HG03558 (cell line): ENCODE measurements around the gene PTPRO.
A peak's percentile ranks its signal among the peaks of the same experiment; 100 is the strongest.

Experiments
- ATAC-seq: cut with Tn5 transposase; IDR thresholded peaks from one replicate; pipeline ENCODE4 v1.9.1; 2021; ENCODE audit warnings: moderate number of reproducible peaks; ENCODE audit not compliant: unreplicated experiment; ENCODE audit errors: extremely low read depth

Gene PTPRO

DNA sequence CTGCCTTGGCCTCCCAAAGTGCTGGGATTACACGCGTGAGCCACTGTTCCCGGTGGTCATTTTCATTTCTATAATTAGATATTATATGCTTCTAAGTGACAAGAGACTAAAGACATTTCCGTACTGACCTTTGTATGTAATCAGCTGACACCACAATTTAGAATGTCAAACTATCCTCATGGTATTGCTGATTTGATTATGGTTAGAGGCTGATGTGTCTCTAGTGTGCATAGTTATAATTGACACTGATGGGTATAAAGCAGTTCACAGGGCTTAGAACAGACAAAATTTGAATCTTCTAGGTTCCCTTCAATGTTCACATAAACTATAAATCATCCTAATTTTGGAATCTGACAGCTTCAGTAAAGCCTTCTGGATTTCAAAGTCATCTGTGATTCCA lies 192.7 kb downstream of the PTPRO start:
- no peak for ATAC-seq

DNA sequence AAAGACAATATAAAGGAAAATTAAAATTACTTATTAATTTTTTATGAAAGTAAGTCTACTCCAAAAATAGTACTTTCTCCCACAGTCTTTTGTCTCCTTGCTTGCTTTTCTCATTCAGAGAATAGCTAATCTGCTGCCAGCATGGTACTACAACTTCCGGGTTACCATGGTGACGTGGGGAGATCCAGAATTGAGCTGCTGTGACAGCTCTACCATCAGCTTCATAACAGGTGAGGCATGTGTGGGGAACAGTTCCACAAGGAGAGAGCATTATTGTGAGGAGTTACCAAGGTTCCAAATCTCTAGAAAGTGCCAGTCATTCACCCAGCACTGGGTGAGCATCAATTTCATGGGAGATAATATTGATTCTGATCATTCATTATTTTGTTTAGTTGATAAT lies 197.8 kb downstream of the PTPRO start:
- no peak for ATAC-seq

DNA sequence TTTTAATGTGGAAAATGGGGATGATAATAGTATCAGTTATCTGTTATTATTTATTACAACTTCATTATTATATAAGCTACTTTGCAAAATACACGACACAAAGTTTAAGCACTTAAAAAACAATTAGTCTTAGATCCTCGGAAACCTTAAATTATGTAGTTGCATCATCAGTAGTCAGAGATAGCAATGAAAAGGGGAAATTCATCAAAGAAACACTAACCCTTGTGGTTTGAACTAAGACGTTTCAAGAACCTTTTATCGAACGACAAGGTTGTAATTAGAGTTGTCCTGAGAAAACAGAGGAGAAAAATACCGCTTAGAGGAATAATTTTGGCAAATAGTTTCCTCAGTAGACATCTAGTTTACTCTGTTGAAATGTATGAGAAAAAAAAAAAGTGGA lies 198.5 kb downstream of the PTPRO start:
- ATAC-seq, result no peak

DNA sequence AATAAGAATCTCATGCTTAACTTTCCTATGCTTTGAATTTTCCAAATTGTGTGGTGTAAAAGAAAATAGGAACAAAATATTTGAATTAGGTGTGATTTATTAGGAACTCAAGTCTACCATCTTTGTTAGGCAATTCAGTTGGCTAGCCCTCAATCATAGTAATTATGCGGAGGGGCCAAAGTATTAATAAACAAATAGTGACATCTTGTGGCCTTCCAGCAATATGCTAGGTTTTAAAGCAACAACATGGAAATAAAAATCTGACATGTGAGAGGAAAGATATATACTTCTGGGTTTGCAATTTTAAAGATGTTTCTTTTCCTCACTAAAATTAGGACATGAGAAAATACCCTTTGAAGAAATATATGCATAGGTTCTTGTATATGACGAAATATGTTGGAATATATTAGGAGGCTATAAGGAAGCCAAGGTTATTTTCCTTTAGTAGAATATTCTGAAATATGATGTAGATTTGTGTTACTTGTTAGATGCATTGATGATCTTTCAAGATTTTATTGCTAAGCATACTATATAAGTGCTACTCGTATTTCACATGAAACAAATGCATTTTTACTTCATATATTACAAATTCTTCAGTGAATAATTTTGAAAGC lies 200.4 kb downstream of the PTPRO start:
- ATAC-seq, result no peak

DNA sequence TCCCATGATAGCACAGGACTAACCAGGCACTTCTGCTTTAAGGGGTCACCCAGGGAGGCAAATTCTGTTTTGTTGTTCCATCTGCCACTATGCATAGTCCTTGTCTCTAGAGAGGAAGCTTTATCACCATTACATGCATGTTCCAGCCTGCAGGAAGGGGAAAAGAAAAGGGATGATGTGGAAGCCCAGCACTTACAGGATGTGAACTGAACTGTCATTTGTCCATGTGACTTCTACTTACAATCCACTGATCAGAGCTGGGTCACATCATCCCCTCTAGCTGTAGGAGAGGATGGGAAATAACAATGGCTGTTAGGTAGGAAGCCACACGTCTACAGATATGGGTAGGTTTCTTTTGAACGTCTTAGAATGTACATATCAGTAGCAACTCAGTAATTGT lies 203.1 kb downstream of the PTPRO start:
- no peak for ATAC-seq

DNA sequence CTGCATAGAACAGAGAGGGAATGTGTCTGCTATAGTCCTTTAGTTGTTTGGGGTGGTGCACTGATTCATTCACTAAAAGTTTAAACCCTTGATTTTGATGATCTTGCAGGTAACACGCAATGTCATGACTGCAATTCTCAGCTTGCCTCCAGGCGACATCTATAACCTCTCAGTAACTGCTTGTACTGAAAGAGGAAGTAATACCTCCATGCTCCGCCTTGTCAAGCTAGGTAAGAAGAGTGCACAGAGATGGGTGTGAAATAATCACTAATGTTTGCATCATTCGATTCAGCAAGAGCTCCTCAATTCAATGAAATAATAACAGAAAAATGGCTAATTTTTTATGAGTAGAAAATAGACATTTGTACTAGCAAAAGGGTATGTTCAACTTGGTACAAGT lies 203.7 kb downstream of the PTPRO start:
- peak; percentile 99 for ATAC-seq

DNA sequence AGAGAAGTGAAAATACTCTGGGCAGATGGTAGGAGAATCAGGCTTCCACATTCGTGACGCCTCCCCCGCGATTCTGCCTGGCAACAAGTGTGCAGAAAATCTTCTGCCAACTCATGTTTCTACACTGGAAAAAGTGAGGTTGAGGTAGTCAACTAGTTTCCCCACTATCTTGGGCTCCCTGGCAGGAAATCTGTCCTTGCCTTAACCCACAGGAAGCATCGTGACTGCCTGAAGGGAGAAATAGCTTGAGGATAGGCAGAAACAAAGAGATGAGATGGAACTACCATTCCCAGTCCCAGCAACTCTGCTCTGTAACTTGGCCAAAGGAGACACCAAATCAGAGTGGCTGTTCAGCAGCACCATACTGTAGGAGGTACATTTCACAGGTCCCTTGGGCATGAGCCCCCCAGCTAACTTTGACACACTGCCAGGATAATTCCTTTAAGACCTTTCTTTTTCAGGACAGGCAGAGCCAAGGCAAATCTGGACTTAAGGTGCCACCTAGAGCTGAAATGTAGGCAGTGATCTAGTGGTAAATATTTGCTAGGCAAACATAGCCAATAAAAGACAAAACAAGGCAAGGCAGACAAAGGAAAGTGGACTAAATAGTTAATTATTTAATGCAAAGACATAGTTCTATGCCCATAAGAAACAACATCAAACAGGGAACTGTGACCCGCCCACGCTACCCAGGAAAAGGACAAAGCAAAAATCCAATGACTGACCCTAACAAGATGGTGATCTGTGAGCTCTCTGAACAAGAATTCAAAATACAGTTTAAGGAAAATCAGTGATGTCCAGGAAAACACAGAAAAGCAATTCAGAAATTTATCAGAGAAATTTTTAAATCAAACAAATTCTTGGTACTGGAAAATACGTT lies 205.1 kb downstream of the PTPRO start:
- no peak for ATAC-seq

DNA sequence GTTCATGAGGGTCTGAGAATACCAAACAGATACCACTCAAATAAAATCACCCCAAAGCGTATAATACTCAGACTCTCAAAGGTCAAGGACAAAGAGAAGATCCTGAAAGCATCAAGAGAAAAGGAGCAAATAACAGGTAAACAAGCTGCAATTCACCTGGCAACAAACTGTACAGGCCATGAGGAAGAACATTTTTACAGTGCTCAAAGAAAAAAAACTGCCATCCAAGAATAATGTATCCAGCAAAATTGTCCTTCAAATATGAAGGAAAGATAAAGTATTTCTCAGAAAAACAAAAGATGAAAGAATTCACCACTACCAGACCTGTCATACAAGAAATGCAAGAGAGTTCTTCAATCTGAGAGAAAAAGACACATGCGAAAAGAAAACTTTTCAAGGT lies 206.4 kb downstream of the PTPRO start:
- ATAC-seq, result no peak

DNA sequence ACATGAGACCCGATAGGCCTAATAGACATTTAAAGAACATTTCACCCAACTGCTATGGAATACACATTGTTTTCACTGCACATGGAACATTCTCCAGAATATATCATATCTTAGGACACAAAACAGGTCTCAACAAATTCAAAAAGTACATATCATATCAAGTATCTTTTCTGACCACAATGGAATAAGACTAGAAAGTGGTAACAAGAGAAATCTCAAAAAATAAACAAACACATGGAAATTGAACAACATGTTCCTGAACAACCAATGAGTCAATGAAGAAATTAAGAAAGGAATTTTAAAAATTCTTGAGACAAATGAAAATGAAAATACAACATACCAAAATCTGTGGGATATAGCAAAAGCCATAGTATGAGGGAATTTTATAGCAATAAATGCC lies 208.1 kb downstream of the PTPRO start:
- ATAC-seq, result no peak

DNA sequence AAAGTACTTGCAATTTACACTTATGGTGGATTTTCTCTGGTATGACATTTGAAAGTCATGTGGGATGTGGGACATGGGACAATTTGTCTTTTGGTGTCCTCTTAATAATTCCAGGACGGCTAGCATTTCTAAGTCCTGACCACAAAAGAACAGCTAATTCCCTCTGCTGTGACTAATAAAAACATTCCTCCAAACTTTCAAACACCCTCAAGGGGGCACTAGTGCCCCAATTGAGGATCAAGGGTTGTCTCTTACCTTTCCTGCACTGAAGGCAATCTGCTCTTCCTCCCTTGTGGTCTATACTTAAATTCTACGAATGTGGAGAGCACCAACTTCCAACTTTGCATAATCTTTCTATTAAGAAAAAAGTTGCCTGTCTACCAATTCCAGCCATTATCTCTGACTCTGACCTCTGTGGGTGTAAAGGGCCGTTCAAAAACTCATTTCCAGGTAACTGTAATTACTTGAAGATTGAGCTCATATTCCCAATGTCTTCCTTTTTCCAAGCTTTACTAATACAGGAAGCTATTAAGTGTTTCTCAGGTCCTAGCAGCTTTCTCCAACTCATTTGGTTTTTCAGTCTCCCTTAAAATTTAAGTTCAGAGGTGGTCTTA lies 210.2 kb downstream of the PTPRO start:
- peak; percentile 72 for ATAC-seq

DNA sequence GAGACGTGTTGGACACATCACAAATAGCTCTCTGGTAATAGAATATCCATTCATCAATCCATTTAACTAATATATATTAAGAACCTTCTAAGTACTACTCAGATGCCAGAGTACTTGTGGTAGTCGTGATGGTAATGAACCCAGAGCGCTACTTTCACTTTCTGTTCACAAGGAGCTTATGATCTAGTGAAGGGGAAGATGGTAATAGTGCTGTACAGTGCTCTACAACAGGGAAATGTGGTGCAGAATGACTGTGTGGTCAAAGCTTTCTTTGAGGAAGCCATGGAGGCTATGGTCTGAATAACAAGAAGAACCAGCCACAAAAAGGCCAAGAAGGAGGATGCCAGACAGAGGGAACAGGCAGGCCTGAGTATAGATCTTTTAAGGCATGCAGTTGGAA lies 212.0 kb downstream of the PTPRO start:
- ATAC-seq, result peak; percentile 61

DNA sequence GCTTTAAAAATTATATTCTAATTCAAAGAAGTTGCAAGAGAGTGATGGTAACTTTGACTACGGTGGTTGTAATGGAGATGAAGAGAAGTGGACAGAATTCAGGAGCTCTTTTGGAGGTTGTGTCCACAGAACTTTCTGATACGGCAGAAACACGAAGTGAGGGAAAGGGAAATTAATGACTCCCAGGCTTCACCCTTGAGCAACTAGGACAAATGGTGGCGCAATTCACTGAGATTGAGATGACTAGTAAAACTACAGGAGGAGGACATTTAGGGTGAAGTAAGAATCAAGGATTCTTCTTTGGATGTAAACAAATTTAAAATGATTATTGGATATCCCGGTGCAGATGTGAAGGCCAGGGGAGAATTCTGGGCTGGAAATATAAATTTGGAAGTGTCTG lies 212.6 kb downstream of the PTPRO start:
- no peak for ATAC-seq

DNA sequence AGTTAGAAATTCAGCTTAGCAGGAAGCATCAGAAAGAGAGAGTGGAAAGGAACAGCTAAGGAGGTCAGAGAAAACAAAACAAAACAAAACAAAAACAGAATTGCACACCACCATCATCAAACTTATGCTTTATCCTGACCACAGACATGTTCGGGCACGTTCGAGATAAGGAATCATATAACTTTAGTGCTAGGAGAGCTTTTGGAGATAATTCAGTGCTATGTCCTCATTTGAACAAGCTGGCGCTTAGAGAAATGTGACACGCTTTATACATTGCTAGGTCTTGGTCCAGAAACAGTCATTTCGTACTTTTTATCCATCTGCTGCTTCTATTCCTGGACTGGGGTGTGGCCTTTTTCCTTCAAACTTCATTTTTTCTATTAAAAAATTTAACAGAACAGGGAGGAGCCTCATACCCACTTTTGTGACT lies 213.1 kb downstream of the PTPRO start:
- no peak for ATAC-seq

DNA sequence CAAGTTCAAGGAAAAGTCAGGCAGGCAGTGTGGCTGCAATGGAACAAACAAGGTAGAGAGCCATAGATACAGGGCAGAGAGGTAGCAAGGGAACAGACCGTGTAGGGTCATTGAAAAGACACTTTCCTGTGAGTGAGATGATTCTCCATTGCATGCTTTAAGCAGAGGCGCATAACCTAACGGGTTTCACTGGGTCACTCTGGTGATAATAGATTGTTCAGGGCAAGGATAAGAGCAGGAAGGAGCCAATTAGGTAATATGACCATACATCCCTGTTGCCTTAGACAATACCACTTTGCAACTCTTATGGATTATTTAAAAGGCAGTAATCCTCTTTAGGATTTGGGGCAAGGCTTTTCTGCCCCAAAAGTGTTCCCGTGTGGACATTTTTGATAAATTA lies 214.1 kb downstream of the PTPRO start:
- no peak for ATAC-seq

DNA sequence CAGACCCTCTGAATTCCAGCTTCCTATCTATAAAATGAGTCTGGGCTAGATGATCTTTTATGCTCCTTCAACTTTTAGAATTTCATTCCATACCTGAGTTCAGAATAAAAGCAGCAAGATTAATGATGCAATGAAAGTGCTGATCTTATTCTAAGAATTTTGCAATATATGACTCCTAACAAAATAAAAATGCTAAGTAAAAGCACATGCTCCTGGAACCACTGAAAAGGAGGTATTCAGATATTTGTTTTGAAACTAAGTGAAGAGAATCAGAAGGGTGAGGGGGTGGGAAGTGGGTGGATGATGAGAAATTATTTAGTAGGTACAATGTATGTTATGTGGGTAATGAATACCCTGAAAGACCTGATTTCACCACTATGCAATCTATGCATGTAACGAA lies 216.6 kb downstream of the PTPRO start:
- ATAC-seq, result no peak

DNA sequence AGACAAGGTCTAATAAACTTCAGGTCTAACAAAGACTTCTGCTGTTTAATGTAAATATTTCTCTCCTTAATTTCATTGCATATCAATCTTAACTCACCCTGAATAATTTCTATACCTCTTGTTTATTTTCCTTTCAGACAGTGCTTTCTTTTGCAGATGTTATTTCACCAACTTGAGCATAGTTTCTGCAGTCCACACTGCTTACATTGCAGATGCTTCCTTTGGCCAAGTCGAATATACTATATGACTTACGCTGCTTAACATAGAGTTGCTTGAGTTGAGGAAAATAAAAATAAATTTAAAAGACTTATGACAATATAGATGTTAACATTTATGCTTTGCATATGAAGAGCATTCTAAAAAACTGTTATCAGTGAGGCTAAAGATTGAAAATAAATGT lies 217.7 kb downstream of the PTPRO start:
- no peak for ATAC-seq

DNA sequence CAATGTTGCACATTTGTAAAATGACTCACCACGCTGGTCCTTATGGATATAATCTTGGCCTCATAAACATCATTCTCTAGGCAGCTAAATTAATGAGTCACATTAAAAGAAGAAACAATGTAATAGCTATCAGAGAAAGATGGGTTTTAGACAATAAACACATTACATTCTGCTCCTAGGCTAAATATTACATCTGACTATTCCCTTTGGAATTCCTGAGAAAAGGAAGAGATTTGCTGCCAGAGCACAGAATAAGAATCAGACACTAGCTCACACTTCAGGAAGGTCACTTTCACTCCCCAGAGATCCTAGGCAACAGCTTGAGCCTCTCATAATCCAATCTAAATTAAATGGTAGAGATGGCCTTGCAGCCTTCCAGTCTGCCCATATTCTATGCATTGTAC lies 218.2 kb downstream of the PTPRO start:
- no peak for ATAC-seq

DNA sequence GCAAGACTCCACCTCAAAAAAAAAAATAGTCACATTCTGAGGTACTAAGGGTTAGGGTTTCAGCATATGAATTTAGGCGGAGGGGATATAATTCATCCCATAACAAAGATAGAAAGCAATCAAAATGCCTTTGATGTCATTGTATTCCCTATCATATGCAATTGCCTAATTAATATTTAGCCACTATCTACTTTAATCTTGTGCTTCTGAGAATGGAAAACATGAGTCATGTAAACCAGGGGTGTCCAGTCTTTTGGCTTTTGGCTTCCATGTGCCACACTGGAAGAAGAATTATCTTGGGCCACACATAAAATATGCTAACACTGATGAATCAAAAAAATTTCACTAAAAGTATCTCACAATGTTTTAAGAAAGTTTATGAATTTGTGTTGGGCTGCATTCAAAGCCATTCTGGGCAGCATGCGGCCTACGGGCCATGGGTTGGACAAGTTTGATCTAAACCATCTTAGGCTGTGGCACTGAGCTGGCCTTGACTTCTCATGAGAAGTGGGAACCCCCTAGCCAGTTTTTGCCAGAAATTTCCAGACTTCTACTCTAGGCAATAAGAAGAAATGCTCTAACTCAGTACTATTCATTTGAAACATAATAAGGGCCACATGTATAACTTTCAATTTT lies 219.8 kb downstream of the PTPRO start:
- no peak for ATAC-seq

DNA sequence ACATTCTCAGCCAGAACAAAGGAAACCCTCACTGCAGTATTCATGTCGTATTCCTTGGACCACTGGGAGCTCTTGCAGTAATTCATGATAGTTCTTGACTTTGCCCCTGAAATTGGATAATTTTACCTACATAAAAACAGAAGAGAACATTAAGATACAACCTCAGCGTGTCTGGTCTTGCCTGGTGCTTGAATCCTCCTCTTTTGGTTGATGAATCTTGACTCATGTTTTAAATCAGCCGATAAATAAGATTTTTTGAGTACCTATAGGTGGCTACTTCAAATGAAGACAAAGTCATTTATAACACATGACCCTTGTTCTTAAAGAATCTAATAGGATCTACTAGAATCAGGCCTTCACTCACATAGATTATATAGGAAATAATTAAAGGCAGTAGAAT lies 221.0 kb downstream of the PTPRO start:
- ATAC-seq, result no peak

DNA sequence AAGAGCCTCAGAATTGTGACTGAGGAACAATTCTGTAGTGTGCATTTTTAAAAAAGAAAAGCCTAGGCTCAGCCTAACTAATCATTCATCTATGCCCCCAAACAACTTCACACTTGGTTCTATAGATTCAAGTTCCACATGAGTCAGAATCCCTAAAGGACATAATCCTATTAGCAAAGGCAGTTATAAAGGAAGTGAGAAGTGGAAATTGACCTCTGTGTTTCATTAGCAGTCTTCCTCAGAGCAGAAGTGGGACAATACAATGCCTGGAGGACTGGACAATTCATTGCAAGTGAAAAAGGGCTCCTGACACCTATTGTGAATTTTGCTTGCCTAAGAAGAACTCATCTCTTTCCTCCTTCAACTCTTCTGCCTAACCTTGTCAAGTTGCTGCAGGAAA lies 222.3 kb downstream of the PTPRO start:
- ATAC-seq, result no peak

DNA sequence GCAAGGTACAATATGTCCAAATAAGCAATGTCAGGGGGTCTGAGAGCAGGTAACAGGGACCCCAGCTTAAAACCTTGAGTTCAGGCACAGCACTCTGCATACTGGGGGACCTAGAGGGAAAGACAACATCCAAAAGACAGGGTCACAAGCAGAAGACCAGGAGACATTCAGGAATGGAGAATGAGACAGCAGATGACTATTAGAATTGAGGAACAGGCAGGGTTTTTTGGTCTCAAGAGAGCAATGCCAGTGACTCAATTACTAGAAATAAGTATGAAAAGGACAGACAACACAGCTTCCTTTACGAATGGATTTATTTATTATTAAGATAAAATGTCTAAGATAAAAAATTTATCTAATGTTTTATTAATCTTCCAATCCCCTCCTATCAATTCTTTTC lies 223.0 kb downstream of the PTPRO start:
- no peak for ATAC-seq
